EL (cell line): ENCODE data around the gene ADGRV1.
"Not testable (repeated sequence)": the region's sequence is repeated elsewhere in the genome, so short reads cannot be mapped to it uniquely, and the experiment has no call there.

Experiments used
- DNase-seq: peaks from one replicate; pipeline ENCODE4 v3.0.0-alpha.2; 2016

Gene ADGRV1

DNA sequence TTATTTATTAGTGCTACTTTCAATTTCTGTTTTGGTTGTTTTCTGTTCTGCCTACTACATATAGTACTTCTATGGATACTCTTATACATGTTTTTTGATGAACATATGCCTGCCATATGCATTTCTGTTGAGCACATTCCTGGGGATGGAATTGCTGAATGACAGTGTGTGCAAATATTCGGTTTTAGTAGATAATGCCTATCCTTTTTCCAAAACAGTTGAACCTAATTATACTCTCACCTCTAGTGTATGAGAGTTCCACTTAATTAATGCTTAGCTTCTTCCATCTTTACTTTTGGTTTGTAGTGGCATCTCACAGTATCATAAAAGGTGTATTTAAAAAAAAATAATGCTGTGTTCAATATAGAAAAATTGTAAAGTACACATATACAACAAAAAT, 96.8 kb downstream of the ADGRV1 start:
- no peak for DNase-seq

- no peak for DNase-seq
Measured at GRCh38 chr5:90657030-90657429, 98.4 kb downstream of the ADGRV1 start.

DNA sequence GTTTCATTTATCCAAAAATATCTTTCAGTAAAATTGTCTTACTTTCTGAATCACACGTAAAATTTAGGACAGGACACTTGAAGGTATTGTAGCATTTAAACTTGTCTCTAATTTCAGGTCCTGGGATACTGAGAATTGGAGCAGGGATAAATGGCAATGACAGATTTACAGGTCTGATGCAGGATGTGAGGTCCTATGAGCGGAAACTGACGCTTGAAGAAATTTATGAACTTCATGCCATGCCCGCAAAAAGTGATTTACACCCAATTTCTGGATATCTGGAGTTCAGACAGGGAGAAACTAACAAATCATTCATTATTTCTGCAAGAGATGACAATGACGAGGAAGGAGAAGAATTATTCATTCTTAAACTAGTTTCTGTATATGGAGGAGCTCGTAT, 99.2 kb downstream of the ADGRV1 start:
- DNase-seq: no peak

- no peak for DNase-seq
Measured at GRCh38 chr5:90658620-90659019, 100.0 kb downstream of the ADGRV1 start.

GRCh38 chr5:90668079-90668565, 109.5 kb downstream of the ADGRV1 start:
- DNase-seq: not testable (repeated sequence)

- no peak for DNase-seq
Measured at GRCh38 chr5:90675222-90675621, 116.6 kb downstream of the ADGRV1 start.

DNA sequence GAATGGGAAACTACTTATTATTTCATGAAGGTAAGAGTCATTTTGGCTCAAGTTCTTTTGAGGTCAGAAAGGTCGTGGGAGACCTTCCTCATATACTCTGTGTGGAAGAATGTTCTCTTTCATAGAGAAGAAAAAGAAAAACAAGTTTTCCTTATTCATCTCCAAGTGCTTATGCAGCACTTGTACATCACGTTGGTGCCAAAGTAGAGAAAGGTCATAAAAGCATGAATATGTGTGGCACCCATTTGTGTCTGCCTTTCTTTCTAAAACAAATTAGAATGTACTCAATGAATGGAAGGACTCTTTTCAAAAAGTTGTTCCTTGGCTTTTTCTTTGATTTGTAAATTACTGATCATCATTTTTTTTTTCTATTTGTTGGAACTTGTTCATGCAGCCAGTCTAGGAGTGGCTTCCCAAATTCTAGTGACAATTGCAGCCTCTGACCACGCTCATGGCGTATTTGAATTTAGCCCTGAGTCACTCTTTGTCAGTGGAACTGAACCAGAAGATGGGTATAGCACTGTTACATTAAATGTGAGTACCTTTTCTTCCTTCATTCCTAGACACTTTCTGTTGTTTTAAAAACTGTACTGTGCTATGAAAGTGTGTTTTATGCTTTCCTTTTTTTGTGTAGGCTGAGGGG, 122.4 kb downstream of the ADGRV1 start:
- DNase-seq: no peak

- DNase-seq: no peak
Measured at GRCh38 chr5:90682278-90682677, 123.7 kb downstream of the ADGRV1 start.

- no peak for DNase-seq
Measured at GRCh38 chr5:90685425-90686022, 126.9 kb downstream of the ADGRV1 start.

- DNase-seq: not testable (repeated sequence)
Measured at GRCh38 chr5:90686363-90686762, 127.8 kb downstream of the ADGRV1 start.

DNA sequence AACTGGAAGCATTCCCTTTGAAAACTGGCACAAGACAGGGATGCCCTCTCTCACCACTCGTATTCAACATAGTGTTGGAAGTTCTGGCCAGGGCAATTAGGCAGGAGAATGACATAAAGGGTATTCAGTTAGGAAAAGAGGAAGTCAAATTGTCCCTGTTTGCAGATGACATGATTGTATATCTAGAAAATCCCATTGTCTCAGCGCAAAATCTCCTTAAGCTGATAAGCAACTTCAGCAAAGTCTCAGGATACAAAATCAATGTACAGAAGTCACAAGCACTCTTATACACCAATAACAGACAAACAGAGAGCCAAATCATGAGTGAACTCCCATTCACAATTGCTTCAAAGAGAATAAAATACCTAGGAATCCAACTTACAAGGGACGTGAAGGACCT, 128.9 kb downstream of the ADGRV1 start:
- DNase-seq: not testable (repeated sequence)

DNA sequence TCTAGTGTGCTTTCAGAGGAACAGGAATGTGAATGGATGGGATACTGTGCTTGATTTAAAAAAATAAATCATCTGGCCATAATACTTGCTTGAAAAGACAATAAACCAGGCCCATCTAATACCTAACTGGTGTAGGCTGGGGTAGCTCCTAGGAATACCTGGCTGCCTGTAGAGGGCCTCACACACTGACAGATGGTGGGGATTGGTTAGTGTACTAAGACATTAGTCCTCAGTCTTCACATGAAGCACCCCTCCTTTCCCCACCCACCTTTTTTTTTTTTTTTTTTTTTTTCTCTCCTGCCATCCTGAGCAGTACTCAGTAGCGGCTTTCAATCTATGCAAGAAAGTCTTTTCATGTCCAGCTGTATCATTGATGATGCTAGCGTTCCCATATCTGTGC, 130.5 kb downstream of the ADGRV1 start:
- no peak for DNase-seq

DNA sequence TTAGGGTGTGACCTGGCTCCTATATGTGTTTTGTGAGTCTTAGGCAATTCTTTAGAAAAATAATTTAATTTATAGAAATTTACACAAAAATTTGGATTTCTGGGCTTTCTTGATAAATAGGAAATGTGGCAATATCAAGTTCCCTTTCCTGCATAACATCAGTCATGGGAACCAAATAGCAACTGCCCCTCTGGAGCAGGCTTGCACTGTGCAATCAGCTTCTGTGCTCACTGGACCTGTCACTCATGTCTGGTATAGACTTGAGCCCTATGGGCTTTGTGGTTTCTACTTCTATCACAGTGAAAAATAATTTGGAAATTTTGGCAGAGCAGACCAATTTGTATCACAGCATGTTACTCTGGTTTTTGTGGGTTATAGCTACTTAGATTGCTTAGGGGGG, 131.7 kb downstream of the ADGRV1 start:
- DNase-seq: no peak

GRCh38 chr5:90691533-90691932, 132.9 kb downstream of the ADGRV1 start:
- no peak for DNase-seq

DNA sequence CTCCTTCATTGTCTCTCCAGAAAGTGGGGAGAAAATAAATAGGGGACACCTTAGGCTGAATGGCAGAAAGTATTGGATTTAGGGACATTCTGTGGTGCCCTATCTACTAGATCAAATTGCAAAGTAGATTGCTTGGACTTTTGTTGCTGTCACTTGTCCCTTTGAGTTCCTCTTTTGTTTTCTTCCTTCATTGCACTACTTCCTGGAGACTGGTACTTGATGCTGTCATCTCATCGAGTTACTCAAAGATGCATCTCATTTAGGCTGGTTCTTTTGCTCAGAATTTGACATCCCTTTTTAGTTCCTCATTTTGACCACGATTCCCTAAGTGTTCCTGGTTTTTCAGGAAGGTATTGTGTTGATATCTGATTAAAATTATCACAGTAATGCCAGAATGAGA, 137.6 kb downstream of the ADGRV1 start:
- DNase-seq: no peak

DNA sequence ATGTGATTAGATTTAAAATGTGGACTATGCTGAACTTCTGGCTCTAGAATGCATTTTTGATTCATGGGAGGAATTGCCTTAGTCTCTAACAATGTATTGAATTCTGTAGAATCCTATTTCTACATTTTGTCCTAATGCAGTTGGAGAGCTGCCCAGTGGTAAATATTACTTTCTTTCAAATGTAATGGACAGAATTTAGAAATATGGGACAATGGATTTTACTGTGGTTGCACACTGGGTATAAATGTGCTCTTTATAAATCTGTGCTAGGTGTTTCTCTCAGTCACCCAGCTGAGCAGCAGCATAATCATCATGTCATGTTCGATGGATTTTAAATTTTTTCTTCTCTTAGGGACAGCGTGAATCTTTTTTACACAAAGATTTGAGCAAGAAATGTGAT, 141.7 kb downstream of the ADGRV1 start:
- DNase-seq: no peak

DNA sequence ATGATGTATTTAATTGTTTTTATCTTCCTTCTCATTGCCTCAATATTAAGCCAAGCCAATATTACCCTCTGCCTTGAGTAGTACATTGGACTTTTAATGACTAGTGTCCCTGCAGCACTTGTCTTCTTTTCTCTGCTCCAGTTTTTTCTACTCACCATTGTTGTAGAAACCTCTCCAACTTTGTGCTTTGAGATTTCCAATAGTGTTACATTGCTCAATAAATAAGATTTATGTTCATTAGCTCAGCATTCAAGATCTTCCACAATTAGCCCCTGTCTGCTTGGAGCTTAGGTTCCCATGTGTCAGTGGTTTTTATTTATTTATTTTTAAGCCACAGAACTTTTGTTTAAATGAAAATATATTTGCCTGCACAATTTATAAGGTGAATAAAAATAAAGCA, 145.3 kb downstream of the ADGRV1 start:
- DNase-seq: no peak

DNA sequence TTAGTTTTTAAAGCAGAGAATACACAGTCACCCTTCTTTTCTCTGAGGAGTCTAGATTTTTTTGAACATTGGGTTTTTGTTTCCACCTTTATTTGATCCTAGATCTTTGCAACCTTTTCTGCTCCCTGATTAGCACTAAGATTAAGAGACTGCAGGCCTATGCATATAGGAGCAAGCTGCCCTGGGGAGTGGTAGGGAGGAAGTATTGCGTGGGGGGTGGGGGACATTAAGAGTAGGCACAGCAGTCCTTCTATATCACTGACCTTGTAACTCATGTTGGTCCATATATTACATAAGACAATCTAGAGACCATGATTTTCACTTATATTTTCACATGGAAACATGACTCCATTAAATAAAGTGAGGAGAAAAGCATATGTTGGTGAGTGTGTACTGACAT, 149.1 kb downstream of the ADGRV1 start:
- DNase-seq: no peak

DNA sequence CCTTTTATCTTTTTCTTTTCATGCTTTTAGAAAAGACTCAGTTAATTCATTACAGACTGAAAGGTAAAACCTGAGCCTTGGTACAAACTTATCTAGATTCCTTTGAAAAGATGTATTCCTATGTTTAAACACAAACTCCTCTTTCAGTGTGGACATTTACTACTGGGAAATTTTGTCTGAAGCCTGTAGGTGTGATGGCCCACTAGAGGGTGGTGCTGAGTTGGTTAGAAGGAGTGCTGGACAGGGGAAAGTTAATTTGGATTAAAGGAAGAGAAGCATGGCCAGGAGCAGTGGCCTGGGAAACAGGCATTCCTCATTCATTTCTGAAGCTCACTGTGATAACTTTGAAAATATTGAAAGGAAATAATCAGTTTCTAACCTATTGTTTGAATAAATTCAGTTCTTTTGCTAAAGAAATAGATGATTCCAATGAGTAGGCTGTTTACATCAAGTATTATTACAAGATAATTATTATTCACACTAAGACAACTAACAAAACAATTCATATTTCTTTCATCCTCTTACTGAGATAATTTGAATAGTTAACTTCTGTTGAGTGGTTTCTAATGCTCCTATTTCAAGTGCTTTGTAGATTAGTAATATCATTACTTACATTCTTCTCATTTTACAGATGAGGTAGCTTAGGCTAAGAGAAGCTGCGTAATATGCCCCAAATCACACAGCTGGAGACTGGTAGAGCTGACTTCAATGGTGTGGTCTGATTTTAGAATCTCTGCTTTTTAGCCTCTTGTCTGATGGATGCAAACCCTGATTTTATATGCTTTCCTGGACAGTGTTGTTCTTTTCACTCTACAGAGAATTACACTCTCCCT, 150.9 kb downstream of the ADGRV1 start:
- DNase-seq: peak; percentile 49

DNA sequence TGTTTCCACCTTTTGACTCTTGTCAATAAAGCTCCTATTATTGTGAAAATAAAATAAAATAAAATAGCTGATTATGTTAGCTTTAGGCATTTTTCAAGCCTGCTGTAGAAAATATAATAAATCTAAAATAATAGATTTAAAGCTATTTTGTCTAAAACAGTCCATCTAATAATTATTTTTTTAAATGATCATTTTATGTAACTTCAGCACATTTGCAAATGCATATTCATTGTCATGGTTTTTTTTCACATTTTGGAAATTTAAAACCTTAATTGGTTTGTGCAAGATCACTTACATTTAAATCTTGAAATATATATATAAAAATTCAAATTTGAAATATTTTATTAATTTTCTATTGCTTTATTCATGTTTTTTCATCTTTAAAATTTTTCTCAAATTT, 159.8 kb downstream of the ADGRV1 start:
- no peak for DNase-seq

DNA sequence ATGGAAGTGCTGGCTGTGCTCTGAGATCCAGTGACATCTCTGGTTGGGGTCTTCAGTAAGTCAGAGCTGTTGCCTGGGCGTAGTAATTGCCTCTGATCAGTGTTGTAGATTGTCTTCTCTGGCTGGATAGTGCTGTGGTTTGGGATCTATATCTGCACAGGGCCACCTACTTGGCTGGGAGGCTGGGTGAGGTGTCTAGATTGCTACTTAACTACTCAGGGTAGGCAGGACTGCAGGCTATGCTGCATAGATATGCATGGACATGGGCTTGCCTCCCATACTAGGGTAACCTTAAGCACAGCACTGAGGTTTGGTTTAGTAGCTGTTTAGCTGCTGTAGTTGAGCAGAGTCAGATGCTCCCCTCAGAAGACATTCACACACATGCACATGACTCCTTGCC, 181.0 kb downstream of the ADGRV1 start:
- no peak for DNase-seq

- no peak for DNase-seq
Measured at GRCh38 chr5:90740244-90740799, 181.7 kb downstream of the ADGRV1 start.

DNA sequence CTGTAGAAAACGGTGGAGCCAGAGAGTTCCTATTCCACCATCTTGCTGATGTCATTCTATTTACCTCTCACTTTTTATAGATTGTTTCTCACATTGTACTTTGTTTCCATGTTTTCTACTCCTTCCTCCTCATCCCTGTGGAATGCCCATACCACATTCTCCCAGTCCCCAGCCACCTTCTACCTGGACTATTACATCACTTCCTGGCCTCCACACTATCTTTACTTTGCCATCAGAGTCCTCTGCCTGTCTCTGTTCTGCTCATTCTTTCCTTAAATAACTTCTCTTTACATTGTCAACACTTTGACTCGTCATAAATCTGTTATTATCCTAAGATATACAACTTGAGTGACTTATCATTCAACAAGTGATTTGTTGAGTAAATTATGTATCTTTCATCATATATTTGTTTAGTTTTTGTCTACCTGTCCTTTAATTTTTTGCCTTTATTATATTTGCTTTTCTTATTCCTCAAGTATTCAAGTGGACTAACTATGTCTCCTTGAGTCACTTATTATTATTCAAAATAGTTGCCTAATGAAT, 182.5 kb downstream of the ADGRV1 start:
- DNase-seq: no peak
